ENCODE results near the gene RNF151.

- TF ChIP-seq, protein P1, sequence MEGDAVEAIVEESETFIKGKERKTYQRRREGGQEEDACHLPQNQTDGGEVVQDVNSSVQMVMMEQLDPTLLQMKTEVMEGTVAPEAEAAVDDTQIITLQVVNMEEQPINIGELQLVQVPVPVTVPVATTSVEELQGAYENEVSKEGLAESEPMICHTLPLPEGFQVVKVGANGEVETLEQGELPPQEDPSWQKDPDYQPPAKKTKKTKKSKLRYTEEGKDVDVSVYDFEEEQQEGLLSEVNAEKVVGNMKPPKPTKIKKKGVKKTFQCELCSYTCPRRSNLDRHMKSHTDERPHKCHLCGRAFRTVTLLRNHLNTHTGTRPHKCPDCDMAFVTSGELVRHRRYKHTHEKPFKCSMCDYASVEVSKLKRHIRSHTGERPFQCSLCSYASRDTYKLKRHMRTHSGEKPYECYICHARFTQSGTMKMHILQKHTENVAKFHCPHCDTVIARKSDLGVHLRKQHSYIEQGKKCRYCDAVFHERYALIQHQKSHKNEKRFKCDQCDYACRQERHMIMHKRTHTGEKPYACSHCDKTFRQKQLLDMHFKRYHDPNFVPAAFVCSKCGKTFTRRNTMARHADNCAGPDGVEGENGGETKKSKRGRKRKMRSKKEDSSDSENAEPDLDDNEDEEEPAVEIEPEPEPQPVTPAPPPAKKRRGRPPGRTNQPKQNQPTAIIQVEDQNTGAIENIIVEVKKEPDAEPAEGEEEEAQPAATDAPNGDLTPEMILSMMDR (IDR thresholded peaks at IDR 0.05) = no peak
- no peak for TF ChIP-seq EZH2 (IDR thresholded peaks at IDR 0.05; ENCODE audit: borderline replicate concordance, insufficient read depth, low read depth, low read length, poor library complexity, severe bottlenecking)
Measured at GRCh38 chr16:1989209-1990100, 22.8 kb downstream of the RNF151 start, which contains the start of gene SYNGR3.

Data from B cell (primary cell).